ENCODE results near the gene RNU6-1.

The RNU6-1 gene

DNA sequence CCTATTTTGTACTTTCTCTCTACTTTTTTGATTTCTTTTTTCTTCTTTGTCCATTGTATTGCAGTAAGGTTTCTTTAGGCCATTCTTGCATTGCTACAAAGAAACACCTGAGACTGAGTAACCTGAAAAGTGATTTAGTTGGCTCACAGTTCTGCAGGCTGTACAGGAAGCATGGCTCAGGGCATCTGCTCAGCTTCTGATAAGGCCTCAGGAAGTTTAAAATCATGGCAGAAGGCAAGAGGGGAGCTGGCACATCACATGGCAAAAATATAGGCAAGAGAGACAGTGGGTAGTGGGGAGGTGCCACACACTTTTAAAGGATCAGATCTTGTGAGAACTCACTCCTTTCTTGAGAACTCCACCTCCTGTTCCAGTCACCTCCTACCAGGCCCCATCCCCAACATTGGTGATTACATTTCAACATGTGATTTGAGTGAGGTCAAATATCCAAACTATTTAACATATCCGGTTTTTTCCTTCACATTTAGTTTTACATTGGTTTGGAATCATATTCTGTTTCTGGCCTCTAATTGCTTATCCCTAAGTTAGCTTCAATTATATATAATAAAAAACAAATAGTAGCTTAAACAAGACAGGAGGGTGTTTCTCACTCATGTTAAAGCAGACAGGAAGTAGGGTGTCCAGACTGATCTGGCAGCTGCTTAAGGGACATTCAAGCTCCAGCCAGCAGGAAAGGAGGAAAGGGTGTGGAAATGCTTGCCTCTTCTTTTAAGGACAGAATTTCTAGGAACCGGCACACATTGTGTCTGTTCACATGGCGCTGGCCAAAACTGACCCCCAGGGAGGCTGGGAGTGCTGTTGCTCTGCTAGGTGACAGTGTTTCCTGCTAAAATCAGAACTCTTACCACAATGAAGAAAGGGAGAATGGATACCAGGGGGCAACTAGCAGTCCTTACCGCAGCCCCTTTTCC is 43.4 kb downstream of the RNU6-1 start:
- DNase-seq: no peak

- DNase-seq: no peak
Observed at GRCh38 chr15:67794832-67795574, 44.8 kb downstream of the RNU6-1 start.

- DNase-seq: no peak
Observed at GRCh38 chr15:67792250-67792942, 47.4 kb downstream of the RNU6-1 start.

GRCh38 chr15:67790610-67791319 is 49.1 kb downstream of the RNU6-1 start:
- DNase-seq: no peak

All from left hindlimb (tissue), 1 donor.